Astrocyte (in vitro differentiated cells and primary cell): ENCODE data around the gene VAC14. TPM values are rescaled to one million over a fixed set of nuclear protein-coding genes. Genes with fewer than 3 reads are reported as not detected.

ENCODE experiments used
- DNase-seq: peaks from one replicate; pipeline ENCODE4 v3.0.0-alpha.2; 2010; ENCODE audit warnings: low read depth
- FAIRE-seq: peaks from 2 replicates; lab custom pipeline; 2011; peaks lifted over from hg19 to GRCh38; lab: Jason Lieb, UNC
- H2AFZ ChIP-seq: 2 replicates; pipeline ENCODE4 v1.6.0; 2012; ENCODE audit warnings: low read depth, low read length, inconsistent platforms
- H3K27ac ChIP-seq: 2 replicates; pipeline ENCODE4 v1.5.1; 2011; ENCODE audit warnings: low read depth, low read length, inconsistent platforms
- H3K27me3 ChIP-seq: 2 replicates; pipeline ENCODE4 v1.6.0; 2011; ENCODE audit warnings: low read length, inconsistent platforms; ENCODE audit not compliant: insufficient read depth
- H3K36me3 ChIP-seq: 2 replicates; pipeline ENCODE4 v1.5.1; 2011; ENCODE audit warnings: low read length, inconsistent platforms; ENCODE audit not compliant: insufficient read depth
- H3K4me1 ChIP-seq: 2 replicates; pipeline ENCODE4 v1.5.1; 2011; ENCODE audit warnings: low read length, inconsistent platforms; ENCODE audit not compliant: insufficient read depth
- H3K4me2 ChIP-seq: 2 replicates; pipeline ENCODE4 v1.6.0; 2012; ENCODE audit warnings: low read length, inconsistent platforms
- H3K4me3 ChIP-seq: 2 replicates; pipeline ENCODE4 v1.5.1; 2011; ENCODE audit warnings: low read depth, mild to moderate bottlenecking, low read length, inconsistent platforms; ENCODE audit not compliant: insufficient read depth
- H3K79me2 ChIP-seq: 2 replicates; pipeline ENCODE4 v1.6.0; 2012; ENCODE audit warnings: mild to moderate bottlenecking, low read length, inconsistent platforms; ENCODE audit not compliant: insufficient read depth
- H3K9ac ChIP-seq: 2 replicates; pipeline ENCODE4 v1.6.0; 2012; ENCODE audit warnings: mild to moderate bottlenecking, low read length, inconsistent platforms
- H3K9me3 ChIP-seq: 2 replicates; pipeline ENCODE4 v1.5.1; 2012; ENCODE audit warnings: low read depth, mild to moderate bottlenecking, low read length, inconsistent platforms; ENCODE audit not compliant: insufficient read depth
- H4K20me1 ChIP-seq: 2 replicates; pipeline ENCODE4 v1.6.0; 2012; ENCODE audit warnings: low read length, inconsistent platforms; ENCODE audit not compliant: insufficient read depth
- H3K27ac Mint-ChIP-seq: one replicate; pipeline ENCODE4 v1.8.0; 2021; ENCODE audit warnings: mild to moderate bottlenecking, mixed read lengths; ENCODE audit not compliant: unreplicated experiment
- H3K27me3 Mint-ChIP-seq: one replicate; pipeline ENCODE4 v1.8.0; 2021; ENCODE audit warnings: low read depth, mixed read lengths; ENCODE audit not compliant: unreplicated experiment
- H3K36me3 Mint-ChIP-seq: one replicate; pipeline ENCODE4 v1.8.0; 2021; ENCODE audit warnings: low read depth, mixed read lengths; ENCODE audit not compliant: unreplicated experiment
- H3K4me1 Mint-ChIP-seq: one replicate; pipeline ENCODE4 v1.8.0; 2021; ENCODE audit warnings: low read depth, mixed read lengths; ENCODE audit not compliant: unreplicated experiment
- H3K4me3 Mint-ChIP-seq: one replicate; pipeline ENCODE4 v1.8.0; 2021; ENCODE audit warnings: mild to moderate bottlenecking, moderate library complexity, mixed read lengths; ENCODE audit not compliant: unreplicated experiment
- H3K9me3 Mint-ChIP-seq: one replicate; pipeline ENCODE4 v1.8.0; 2021; ENCODE audit warnings: mild to moderate bottlenecking, mixed read lengths; ENCODE audit not compliant: unreplicated experiment
- EZH2 ChIP-seq: IDR thresholded peaks from 2 replicates; pipeline ENCODE4 v1.6.1; 2012; ENCODE audit warnings: mild to moderate bottlenecking, low read length, inconsistent platforms; ENCODE audit not compliant: insufficient read depth
- total RNA-seq: library from RNA; stranded (reverse); gene quantifications from 2 replicates; pipeline ENCODE4 v1.2.1, GENCODE V29; 2021
- TF ChIP-seq, protein P1 (sequence below): IDR thresholded peaks from 2 replicates; pipeline ENCODE4 v1.5.1; 2011; ENCODE audit warnings: low read depth, mild to moderate bottlenecking, inconsistent platforms, low read length, moderate library complexity; ENCODE audit not compliant: insufficient read depth

The VAC14 gene
- total RNA-seq, 1 donor from 2014 or later: 27.8 TPM

DNA sequence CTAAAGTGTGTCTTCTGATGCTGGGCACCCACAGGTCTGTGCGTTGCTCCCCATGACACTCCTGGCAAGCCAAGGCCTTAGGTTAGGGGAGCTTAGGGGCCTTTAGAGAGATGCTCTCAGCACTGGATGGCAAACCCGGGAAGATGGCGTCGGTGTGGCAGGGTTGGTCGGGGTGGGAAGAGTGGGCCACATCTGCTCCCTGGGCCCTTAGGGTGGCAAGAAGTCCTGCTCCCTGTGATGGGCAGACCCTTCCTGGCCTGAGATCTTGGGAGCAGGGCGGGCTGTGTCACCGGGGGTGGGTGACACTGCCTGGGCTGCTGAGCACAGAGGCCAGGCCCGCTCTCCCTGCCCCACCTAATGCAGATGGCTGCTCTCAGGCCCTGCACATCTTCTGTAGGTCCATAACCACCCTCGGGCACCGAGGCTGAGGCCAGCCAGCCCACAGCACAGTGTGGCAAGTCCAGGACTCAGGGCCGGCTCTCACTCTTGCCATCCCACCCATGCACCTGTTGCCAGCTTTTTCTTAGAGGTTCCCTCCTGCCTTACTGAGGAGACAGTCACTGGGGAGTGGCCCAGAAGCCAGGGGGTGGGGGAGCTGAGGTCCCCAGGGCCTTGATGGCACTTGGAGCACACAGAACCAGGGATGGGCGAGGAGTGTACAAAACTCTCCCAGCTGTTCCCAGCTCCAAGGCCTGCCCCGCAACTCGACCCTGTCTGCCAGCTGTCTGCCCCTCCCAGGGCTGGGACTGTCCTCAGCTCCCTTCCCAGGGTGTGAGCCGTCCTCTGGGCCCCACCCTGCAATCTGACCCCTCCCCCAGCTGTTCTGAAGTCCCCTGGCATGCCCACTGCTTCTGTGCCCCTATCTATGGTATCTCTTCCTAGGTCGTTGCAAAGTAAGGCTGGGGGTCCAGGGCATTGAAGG lies 110.7 kb downstream of the VAC14 start:
- H3K36me3 Mint-ChIP-seq: peaks cover 2% of the 10 kb centered on the region
- peaks cover 28% of the 10 kb centered on the region for H3K4me1 Mint-ChIP-seq
- H3K4me1 ChIP-seq: peaks cover 58% of the 10 kb centered on the region
- no peak for FAIRE-seq
- peaks cover 2% of the 10 kb centered on the region for H3K79me2 ChIP-seq
- H3K4me2 ChIP-seq: no peak overlapping the region
- no peak overlapping the region for H2AFZ ChIP-seq
- H3K27me3 ChIP-seq: no peaks in the 10 kb centered on the region
- H3K27ac ChIP-seq: no peak overlapping the region
- no peak overlapping the region for H3K4me3 ChIP-seq
- TF ChIP-seq, protein P1, sequence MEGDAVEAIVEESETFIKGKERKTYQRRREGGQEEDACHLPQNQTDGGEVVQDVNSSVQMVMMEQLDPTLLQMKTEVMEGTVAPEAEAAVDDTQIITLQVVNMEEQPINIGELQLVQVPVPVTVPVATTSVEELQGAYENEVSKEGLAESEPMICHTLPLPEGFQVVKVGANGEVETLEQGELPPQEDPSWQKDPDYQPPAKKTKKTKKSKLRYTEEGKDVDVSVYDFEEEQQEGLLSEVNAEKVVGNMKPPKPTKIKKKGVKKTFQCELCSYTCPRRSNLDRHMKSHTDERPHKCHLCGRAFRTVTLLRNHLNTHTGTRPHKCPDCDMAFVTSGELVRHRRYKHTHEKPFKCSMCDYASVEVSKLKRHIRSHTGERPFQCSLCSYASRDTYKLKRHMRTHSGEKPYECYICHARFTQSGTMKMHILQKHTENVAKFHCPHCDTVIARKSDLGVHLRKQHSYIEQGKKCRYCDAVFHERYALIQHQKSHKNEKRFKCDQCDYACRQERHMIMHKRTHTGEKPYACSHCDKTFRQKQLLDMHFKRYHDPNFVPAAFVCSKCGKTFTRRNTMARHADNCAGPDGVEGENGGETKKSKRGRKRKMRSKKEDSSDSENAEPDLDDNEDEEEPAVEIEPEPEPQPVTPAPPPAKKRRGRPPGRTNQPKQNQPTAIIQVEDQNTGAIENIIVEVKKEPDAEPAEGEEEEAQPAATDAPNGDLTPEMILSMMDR: no peak
- no peak for TF ChIP-seq EZH2
- no peaks in the 10 kb centered on the region for H4K20me1 ChIP-seq
- H3K4me3 Mint-ChIP-seq: no peak overlapping the region
- H3K9me3 ChIP-seq: no peaks in the 10 kb centered on the region
- no peak overlapping the region for H3K9ac ChIP-seq
- no peak for DNase-seq
- H3K27me3 Mint-ChIP-seq: no peaks in the 10 kb centered on the region
- no peaks in the 10 kb centered on the region for H3K9me3 Mint-ChIP-seq
- no peaks in the 10 kb centered on the region for H3K36me3 ChIP-seq
- H3K27ac Mint-ChIP-seq: peak overlapping the region; percentile 69

DNA sequence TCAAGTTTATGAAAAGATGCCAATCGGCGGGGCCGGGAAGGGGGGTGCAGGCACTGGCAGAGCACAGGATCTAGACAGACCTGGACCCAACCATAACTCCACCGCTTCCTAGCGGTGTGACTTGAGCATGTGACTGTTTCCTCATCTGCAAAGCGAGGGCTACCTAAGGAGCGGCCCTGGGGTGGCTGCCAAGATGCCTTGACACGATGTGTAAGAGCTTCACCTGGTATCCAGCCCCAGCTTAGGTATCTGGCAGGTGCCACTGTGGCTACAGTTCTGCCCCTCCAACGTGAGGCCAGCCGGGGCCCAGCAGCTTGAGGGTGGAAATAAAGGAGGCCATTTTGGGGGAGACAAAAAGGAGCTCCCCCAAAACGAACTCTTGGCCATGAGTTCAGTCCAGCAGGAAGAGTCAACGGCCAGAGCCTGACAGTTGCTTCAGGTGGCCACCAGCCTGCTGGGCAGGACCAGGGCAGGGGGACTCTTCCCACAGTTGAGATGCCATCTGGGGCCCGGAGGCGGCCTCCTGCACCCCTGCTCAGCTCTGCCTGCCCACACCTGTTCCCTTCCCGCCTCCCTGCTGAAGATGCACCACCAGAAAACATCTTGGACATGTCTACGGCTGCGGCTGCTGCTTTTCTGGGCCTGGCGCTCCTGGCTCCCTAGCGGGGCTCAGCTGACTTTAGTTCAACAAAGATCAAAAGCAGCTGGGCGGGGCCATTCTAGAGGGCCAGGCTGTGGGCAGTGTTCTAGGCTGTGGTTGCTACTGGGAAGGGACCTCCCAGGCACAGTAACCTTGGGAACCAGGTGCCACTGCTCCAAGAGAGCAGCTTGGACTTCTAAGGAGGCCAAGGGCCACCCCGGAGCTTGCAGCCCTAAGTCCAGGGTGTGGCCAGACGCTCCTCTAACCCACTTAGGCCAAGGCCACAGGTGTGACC lies 111.7 kb downstream of the VAC14 start:
- Histone ChIP-seq H3K27me3 (no peaks in the 10 kb centered on the region), H4K20me1 (peaks cover 7% of the 10 kb centered on the region), H3K27ac (no peak overlapping the region), H3K9ac (no peak overlapping the region), H3K4me1 (peaks cover 59% of the 10 kb centered on the region), H3K4me2 (no peak overlapping the region), H3K4me3 (no peak overlapping the region), H3K9me3 (no peaks in the 10 kb centered on the region), H2AFZ (no peak overlapping the region), H3K36me3 (no peaks in the 10 kb centered on the region), H3K79me2 (peaks cover 12% of the 10 kb centered on the region)
- TF ChIP-seq, protein P1: no peak
- TF ChIP-seq EZH2: no peak
- DNase-seq (no peak), FAIRE-seq (no peak)
- Mint-ChIP-seq H3K4me3 (no peak overlapping the region), H3K36me3 (no peaks in the 10 kb centered on the region), H3K9me3 (no peaks in the 10 kb centered on the region), H3K27ac (no peak overlapping the region), H3K27me3 (no peaks in the 10 kb centered on the region), H3K4me1 (peaks cover 26% of the 10 kb centered on the region)
